Vagina (tissue), 2 donors: ENCODE results near the gene PDE3B. TPM values are rescaled to one million over a fixed set of nuclear protein-coding genes. Genes with fewer than 3 reads are reported as not detected.
"Not testable (repeated sequence)": the region's sequence is repeated elsewhere in the genome, so short reads cannot be mapped to it uniquely, and the experiment has no call there.

Experiments used
- DNase-seq, 2 donors: peaks; one replicate each; pipeline ENCODE4 v3.0.0-alpha.2; 2017; ENCODE audit errors: extremely low spot score in 2 of 2
- H3K27ac ChIP-seq: fragments of 200-600 bp; sonication (generic); one replicate; pipeline ENCODE4 v1.5.1; 2019
- H3K27me3 ChIP-seq: fragments of 200-600 bp; sonication (generic); one replicate; pipeline ENCODE4 v1.5.1; 2019
- H3K36me3 ChIP-seq, 2 donors: fragments of 200-600 bp; sonication (generic); one replicate each; pipeline ENCODE4 v1.5.1; 2017 to 2019
- H3K4me1 ChIP-seq: fragments of 200-600 bp; sonication (generic); one replicate; pipeline ENCODE4 v1.5.1; 2019
- H3K4me3 ChIP-seq, 2 donors: fragments of 200-600 bp; sonication (generic); 1 replicate in 1 of 2; 2 replicates in 1 of 2; pipeline ENCODE4 v1.5.1; 2016 to 2019
- H3K9me3 ChIP-seq: fragments of 200-600 bp; sonication (generic); one replicate; pipeline ENCODE4 v1.5.1; 2019
- POLR2A ChIP-seq, 2 donors: fragments of 450-650 bp; IDR thresholded peaks; one replicate each; pipeline ENCODE4 v1.6.1; 2017; ENCODE audit warnings: antibody characterized with exemption in 2 of 2, mild to moderate bottlenecking in 2 of 2, moderate library complexity in 2 of 2
- POLR2AphosphoS5 ChIP-seq, 2 donors: sonication (generic); formaldehyde crosslinking; IDR thresholded peaks; one replicate each; pipeline ENCODE4 v1.9.0; 2017; ENCODE audit warnings: antibody characterized with exemption in 2 of 2, mild to moderate bottlenecking in 2 of 2, low read depth in 1 of 2; ENCODE audit not compliant: insufficient read depth in 1 of 2
- intact Hi-C: fragments of 100-400 bp; cut with DNase I; formaldehyde crosslinking; loops from one replicate; pipeline ENCODE4 v1.15.1; 2023
- total RNA-seq: library from RNA; depleted of rRNA; stranded (reverse); fragments of >200 nt; gene quantifications from one replicate; pipeline ENCODE4 v1.2.3, GENCODE V29; 2016
- TF ChIP-seq, protein P1 (sequence below), 3 experiments: fragments of 450-650 bp in 2 of 3; fragments of 200-600 bp in 1 of 3; sonication (generic) in 1 of 3; IDR thresholded peaks; one replicate each; pipeline ENCODE4 v1.5.1; 2017 to 2019; ENCODE audit warnings: antibody characterized with exemption in 3 of 3, mild to moderate bottlenecking in 2 of 3, moderate library complexity in 2 of 3

The PDE3B gene
- 10.1 TPM for total RNA-seq

DNA sequence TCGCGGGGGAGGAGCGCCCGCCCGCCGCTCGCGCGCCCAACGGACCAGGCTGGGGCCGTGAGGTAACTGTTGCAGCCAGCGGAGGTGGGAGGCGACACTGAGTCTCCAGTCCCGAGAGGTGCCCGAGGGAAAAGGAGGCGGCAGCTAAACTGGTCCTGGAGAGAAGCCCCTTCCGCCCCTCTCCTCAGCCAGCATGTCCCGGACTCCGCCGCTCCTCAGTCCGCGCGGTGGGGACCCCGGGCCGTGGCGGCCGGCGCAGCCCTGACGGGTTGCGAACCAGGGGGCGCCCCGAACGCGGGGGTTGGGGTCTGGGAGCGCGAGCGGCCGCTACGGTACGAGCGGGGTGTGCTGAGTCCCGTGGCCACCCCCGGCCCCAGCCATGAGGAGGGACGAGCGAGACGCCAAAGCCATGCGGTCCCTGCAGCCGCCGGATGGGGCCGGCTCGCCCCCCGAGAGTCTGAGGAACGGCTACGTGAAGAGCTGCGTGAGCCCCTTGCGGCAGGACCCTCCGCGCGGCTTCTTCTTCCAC is at the start of gene PDE3B:
Gene PDE3B, plus strand, starts transcription at position 108 of the 529 bp plus-strand sequence. Its CDS starts 272 bp downstream, at position 380.
- peaks cover 7% of the 10 kb centered on the region for H3K4me1 ChIP-seq
- intact Hi-C loops = no loop called here
- TF ChIP-seq POLR2AphosphoS5 (IDR thresholded peaks at IDR 0.05; ENCODE audit: insufficient read depth in 1 of 2, low read depth in 1 of 2) (peak in 1 of 2 donors; percentile 49), POLR2A (IDR thresholded peaks at IDR 0.05) (peak in 1 of 2 donors; percentile 56)
- TF ChIP-seq, protein P1, sequence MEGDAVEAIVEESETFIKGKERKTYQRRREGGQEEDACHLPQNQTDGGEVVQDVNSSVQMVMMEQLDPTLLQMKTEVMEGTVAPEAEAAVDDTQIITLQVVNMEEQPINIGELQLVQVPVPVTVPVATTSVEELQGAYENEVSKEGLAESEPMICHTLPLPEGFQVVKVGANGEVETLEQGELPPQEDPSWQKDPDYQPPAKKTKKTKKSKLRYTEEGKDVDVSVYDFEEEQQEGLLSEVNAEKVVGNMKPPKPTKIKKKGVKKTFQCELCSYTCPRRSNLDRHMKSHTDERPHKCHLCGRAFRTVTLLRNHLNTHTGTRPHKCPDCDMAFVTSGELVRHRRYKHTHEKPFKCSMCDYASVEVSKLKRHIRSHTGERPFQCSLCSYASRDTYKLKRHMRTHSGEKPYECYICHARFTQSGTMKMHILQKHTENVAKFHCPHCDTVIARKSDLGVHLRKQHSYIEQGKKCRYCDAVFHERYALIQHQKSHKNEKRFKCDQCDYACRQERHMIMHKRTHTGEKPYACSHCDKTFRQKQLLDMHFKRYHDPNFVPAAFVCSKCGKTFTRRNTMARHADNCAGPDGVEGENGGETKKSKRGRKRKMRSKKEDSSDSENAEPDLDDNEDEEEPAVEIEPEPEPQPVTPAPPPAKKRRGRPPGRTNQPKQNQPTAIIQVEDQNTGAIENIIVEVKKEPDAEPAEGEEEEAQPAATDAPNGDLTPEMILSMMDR (IDR thresholded peaks at IDR 0.05) = no peak
- no peak for DNase-seq
- no peaks in the 10 kb centered on the region for H3K36me3 ChIP-seq
- no peaks in the 10 kb centered on the region for H3K27me3 ChIP-seq
- H3K27ac ChIP-seq = peak within 1 kb of the TSS; percentile 84
- peak within 1 kb of the TSS; percentile 73 to 78 for H3K4me3 ChIP-seq
- no peaks in the 10 kb centered on the region for H3K9me3 ChIP-seq

DNA sequence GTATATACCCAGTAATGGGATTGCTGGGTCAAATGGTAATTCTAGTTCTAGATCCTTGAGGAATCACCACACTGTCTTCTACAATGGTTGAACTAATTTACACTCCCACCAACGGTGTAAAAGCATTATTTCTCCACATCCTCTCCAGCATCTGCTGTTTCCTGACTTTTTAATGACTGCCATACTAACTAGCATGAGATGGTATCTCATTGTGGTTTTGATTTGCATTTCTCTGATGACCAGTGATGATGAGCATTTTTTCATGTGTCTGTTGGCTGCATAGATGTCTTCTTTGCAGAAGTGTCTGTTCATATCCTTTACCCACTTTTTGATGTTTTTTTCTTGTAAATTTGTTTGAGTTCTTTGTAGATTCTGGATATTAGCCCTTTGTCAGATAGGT is 48.3 kb upstream of the PDE3B start:
- H3K36me3 ChIP-seq, intact Hi-C loops, H3K4me3 ChIP-seq, DNase-seq, H3K4me1 ChIP-seq, H3K27ac ChIP-seq, H3K9me3 ChIP-seq, H3K27me3 ChIP-seq: not testable (repeated sequence)

DNA sequence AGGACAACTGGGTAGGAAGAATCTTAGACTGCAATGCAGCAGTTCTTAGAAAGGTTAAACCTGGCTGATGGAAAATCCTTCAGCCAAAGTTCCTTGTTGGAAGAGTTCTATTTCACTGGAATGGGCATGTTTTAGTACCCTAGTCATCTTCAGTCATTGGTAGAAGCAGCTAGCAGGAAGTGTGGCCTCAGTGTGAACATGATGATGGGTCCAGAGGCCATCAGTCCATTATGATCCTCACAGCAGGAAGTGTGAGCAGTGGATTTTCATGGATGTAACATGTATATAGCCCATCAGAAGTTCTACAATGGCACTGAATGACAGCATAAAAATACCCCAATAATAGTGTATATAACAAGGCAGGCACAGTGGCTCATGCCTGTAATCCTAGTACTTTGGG is 35.9 kb upstream of the PDE3B start:
- no peak for DNase-seq
- TF ChIP-seq POLR2AphosphoS5 (IDR thresholded peaks at IDR 0.05; ENCODE audit: insufficient read depth in 1 of 2, low read depth in 1 of 2) (no peak), POLR2A (IDR thresholded peaks at IDR 0.05) (no peak)
- TF ChIP-seq, protein P1 (IDR thresholded peaks at IDR 0.05) = no peak
- Histone ChIP-seq H3K4me1 (no peaks in the 10 kb centered on the region), H3K27ac (no peak overlapping the region), H3K4me3 (no peak overlapping the region), H3K9me3 (no peaks in the 10 kb centered on the region), H3K27me3 (no peaks in the 10 kb centered on the region), H3K36me3 (no peaks in the 10 kb centered on the region)
- intact Hi-C loops = no loop called here

DNA sequence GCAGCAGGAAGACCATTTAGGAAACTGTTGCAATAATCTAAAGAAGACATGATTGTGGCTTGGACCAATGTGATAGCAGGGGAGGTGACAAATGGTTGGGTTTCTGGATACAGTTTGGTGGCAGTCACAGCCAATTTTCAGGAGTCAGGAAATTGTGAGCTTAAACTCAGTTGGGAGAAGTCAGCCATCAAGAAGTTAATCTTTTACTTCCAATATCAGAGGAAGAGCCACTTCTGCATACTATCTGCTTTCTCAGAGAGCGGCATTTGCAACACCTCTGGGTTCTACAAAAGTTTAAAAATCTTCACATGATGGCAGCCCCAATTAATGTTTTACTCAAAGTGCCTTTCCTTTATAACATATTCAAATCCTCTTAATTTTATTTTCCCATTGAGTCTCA is 33.7 kb upstream of the PDE3B start:
- H3K27ac ChIP-seq = no peak overlapping the region
- no peaks in the 10 kb centered on the region for H3K36me3 ChIP-seq
- DNase-seq = no peak
- no peak for TF ChIP-seq POLR2AphosphoS5 (IDR thresholded peaks at IDR 0.05; ENCODE audit: insufficient read depth in 1 of 2, low read depth in 1 of 2)
- H3K9me3 ChIP-seq = no peaks in the 10 kb centered on the region
- no peak overlapping the region for H3K4me3 ChIP-seq
- H3K4me1 ChIP-seq = no peaks in the 10 kb centered on the region
- no peaks in the 10 kb centered on the region for H3K27me3 ChIP-seq
- intact Hi-C loops = no loop called here

DNA sequence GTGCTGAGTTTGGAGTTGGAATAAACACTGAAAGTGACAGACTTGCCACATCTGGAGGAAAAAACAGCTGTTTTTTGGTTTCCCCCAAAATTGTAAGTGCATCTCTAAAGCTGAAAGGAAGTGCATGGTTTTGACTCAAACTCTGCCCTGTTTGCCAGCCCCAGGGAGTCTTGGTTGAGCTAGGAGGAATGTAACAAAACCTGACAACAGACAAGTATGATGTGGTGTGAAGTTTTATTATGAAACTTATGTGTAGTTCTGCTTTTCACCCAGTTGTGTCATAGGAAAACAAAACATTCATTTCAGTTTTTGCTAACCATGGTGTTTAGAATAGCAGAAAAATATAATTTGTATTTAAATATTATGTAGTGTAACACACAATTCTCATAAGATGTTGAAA is 31.7 kb upstream of the PDE3B start:
- Histone ChIP-seq H3K36me3 (no peaks in the 10 kb centered on the region), H3K9me3 (no peaks in the 10 kb centered on the region), H3K4me1 (no peaks in the 10 kb centered on the region), H3K4me3 (no peak overlapping the region), H3K27me3 (no peaks in the 10 kb centered on the region), H3K27ac (no peak overlapping the region)
- DNase-seq = no peak
- intact Hi-C loops = no loop called here
- TF ChIP-seq POLR2A (IDR thresholded peaks at IDR 0.05) = no peak
- TF ChIP-seq, protein P1 (IDR thresholded peaks at IDR 0.05) = no peak
- no peak for TF ChIP-seq POLR2AphosphoS5 (IDR thresholded peaks at IDR 0.05; ENCODE audit: insufficient read depth in 1 of 2, low read depth in 1 of 2)

DNA sequence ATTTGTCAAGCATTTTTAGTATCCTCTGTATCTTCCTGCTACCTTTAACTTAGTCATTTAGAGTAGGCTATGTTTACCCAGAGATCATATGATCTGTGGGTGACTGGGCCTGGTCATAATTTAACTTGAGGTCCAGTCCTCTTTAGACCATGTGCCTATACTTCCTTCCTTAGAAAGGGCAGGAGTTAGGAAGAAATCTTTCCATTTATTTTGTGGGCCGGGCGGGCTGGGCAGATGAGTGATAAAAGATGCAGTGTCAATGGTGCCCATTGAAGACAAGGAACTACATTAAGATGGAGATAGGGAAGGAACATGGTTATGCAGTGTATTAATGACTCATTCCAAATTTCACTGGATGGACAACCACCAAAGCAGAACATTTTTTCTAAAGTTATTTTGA is 30.9 kb upstream of the PDE3B start:
- TF ChIP-seq POLR2A (IDR thresholded peaks at IDR 0.05) = no peak
- TF ChIP-seq POLR2AphosphoS5 (IDR thresholded peaks at IDR 0.05; ENCODE audit: insufficient read depth in 1 of 2, low read depth in 1 of 2) = no peak
- TF ChIP-seq, protein P1 (IDR thresholded peaks at IDR 0.05) = no peak
- Histone ChIP-seq H3K27ac (no peak overlapping the region), H3K36me3 (no peaks in the 10 kb centered on the region), H3K4me1 (no peaks in the 10 kb centered on the region), H3K9me3 (no peaks in the 10 kb centered on the region), H3K27me3 (no peaks in the 10 kb centered on the region), H3K4me3 (no peak overlapping the region)
- no peak for DNase-seq
- intact Hi-C loops = no loop called here
